SIG-M5 treated with dmso at 0.1 percent for 504 hours (cell line): ENCODE data around the gene CFAP100.

Source experiments
- DNase-seq: peaks from one replicate; lab custom pipeline; 2025; ENCODE audit not compliant: unreplicated experiment; lab: John Stamatoyannopoulos, UW

Gene CFAP100

GRCh38 chr3:126373682-126374601, 20.8 kb upstream of the CFAP100 start:
- no peak for DNase-seq

- no peak for DNase-seq
Observed at GRCh38 chr3:126375835-126376331, 18.8 kb upstream of the CFAP100 start.

- no peak for DNase-seq
Observed at GRCh38 chr3:126376444-126376843, 18.3 kb upstream of the CFAP100 start.

GRCh38 chr3:126377211-126377610, 17.5 kb upstream of the CFAP100 start:
- DNase-seq, result no peak

- no peak for DNase-seq
Observed at GRCh38 chr3:126378341-126378751, 16.4 kb upstream of the CFAP100 start.

GRCh38 chr3:126380011-126380768, 14.5 kb upstream of the CFAP100 start:
- DNase-seq, result no peak

- DNase-seq, result no peak
Observed at GRCh38 chr3:126381966-126382365, 12.7 kb upstream of the CFAP100 start.

- peak; percentile 87 for DNase-seq
Observed at GRCh38 chr3:126389112-126389793, 5.5 kb upstream of the CFAP100 start.

- no peak for DNase-seq
Observed at GRCh38 chr3:126389794-126390146, 4.9 kb upstream of the CFAP100 start.

GRCh38 chr3:126390201-126390600, 4.5 kb upstream of the CFAP100 start:
- DNase-seq, result no peak

- DNase-seq, result no peak
Observed at GRCh38 chr3:126390751-126391150, 4.0 kb upstream of the CFAP100 start.

GRCh38 chr3:126391631-126392030, 3.1 kb upstream of the CFAP100 start:
- no peak for DNase-seq

GRCh38 chr3:126392246-126392645, 2.5 kb upstream of the CFAP100 start:
- DNase-seq, result no peak

GRCh38 chr3:126393563-126393962, 1.1 kb upstream of the CFAP100 start:
- DNase-seq, result no peak

GRCh38 chr3:126394977-126395321, 240 bp downstream of the CFAP100 start:
- DNase-seq, result no peak

GRCh38 chr3:126395846-126396513, 1.3 kb downstream of the CFAP100 start:
- no peak for DNase-seq

- DNase-seq, result no peak
Observed at GRCh38 chr3:126396536-126396935, 1.8 kb downstream of the CFAP100 start.

GRCh38 chr3:126397610-126398422, 3.1 kb downstream of the CFAP100 start:
- DNase-seq, result no peak

- no peak for DNase-seq
Observed at GRCh38 chr3:126398423-126399350, 4.0 kb downstream of the CFAP100 start.
